Calu3 (cell line): ENCODE results near the gene GRK1. TPM values are rescaled to one million over a fixed set of nuclear protein-coding genes. Genes with fewer than 3 reads are reported as not detected.

Source experiments
- BruUV-seq: library from RNA; stranded (reverse); fragments of 400-500 nt; replicated peaks from 2 replicates; lab custom pipeline; 2021; lab: Mats Ljungman, UMichigan
- CTCF ChIA-PET: fragments of 300-600 bp; sonication (Branson Sonifier 250); formaldehyde crosslinking; loops from one replicate; lab custom pipeline; 2022; ENCODE audit warnings: antibody characterized with exemption; lab: Charles Lee
- DNase-seq: peaks from one replicate; pipeline ENCODE4 v3.0.0; 2022
- H3K27ac Mint-ChIP-seq: one replicate; pipeline ENCODE4 v1.8.0; 2022; ENCODE audit warnings: mixed read lengths; ENCODE audit not compliant: unreplicated experiment
- H3K27me3 Mint-ChIP-seq: one replicate; pipeline ENCODE4 v1.8.0; 2022; ENCODE audit warnings: mixed read lengths; ENCODE audit not compliant: unreplicated experiment
- H3K36me3 Mint-ChIP-seq: one replicate; pipeline ENCODE4 v1.8.0; 2022; ENCODE audit warnings: mild to moderate bottlenecking, moderate library complexity, mixed read lengths; ENCODE audit not compliant: insufficient read depth, unreplicated experiment
- H3K4me1 Mint-ChIP-seq: one replicate; pipeline ENCODE4 v1.8.0; 2022; ENCODE audit warnings: mild to moderate bottlenecking, low read depth, mixed read lengths; ENCODE audit not compliant: unreplicated experiment
- H3K4me3 Mint-ChIP-seq: one replicate; pipeline ENCODE4 v1.8.0; 2022; ENCODE audit warnings: mild to moderate bottlenecking, low read depth, moderate library complexity, mixed read lengths; ENCODE audit not compliant: unreplicated experiment
- H3K9me3 Mint-ChIP-seq: one replicate; pipeline ENCODE4 v1.8.0; 2022; ENCODE audit warnings: low read depth, mixed read lengths; ENCODE audit not compliant: unreplicated experiment
- CTCF ChIP-seq: fragments of 200-600 bp; IDR thresholded peaks from one replicate; pipeline ENCODE4 v1.8.0; 2022; ENCODE audit warnings: antibody characterized with exemption; ENCODE audit not compliant: unreplicated experiment
- intact Hi-C: fragments of 100-400 bp; cut with micrococcal nuclease; formaldehyde crosslinking; loops from one replicate; pipeline ENCODE4 v1.10.0; 2022; ENCODE audit not compliant: unreplicated experiment
- total RNA-seq: library from RNA; stranded (reverse); gene quantifications from 2 replicates; pipeline ENCODE4 v1.2.3, GENCODE V29; 2022

The GRK1 gene
- total RNA-seq, 1 experiment from 2014 or later = not detected

GRCh38 chr13:113770937-113771336 is 103.9 kb downstream of the GRK1 start:
- TF ChIP-seq CTCF = no peak

GRCh38 chr13:113771709-113772331 is 104.8 kb downstream of the GRK1 start:
- intact Hi-C loops = no loop called here
- Mint-ChIP-seq H3K27ac (no peak overlapping the region), H3K27me3 (no peaks in the 10 kb centered on the region), H3K36me3 (no peaks in the 10 kb centered on the region), H3K4me1 (no peaks in the 10 kb centered on the region), H3K4me3 (no peak overlapping the region), H3K9me3 (no peaks in the 10 kb centered on the region)
- no TSS peak for BruUV-seq
- TF ChIP-seq CTCF = no peak
- no peak for DNase-seq
- CTCF ChIA-PET = no interaction called here

More at GRCh38 chr13:113770937-113771336, 103.9 kb downstream of the GRK1 start:
- no peak for DNase-seq
- Mint-ChIP-seq H3K27me3 (no peaks in the 10 kb centered on the region), H3K27ac (no peak overlapping the region), H3K4me3 (no peak overlapping the region), H3K9me3 (no peaks in the 10 kb centered on the region), H3K4me1 (no peaks in the 10 kb centered on the region), H3K36me3 (no peaks in the 10 kb centered on the region)
- no TSS peak for BruUV-seq
- intact Hi-C loops = no loop called here
- CTCF ChIA-PET = no interaction called here

DNA sequence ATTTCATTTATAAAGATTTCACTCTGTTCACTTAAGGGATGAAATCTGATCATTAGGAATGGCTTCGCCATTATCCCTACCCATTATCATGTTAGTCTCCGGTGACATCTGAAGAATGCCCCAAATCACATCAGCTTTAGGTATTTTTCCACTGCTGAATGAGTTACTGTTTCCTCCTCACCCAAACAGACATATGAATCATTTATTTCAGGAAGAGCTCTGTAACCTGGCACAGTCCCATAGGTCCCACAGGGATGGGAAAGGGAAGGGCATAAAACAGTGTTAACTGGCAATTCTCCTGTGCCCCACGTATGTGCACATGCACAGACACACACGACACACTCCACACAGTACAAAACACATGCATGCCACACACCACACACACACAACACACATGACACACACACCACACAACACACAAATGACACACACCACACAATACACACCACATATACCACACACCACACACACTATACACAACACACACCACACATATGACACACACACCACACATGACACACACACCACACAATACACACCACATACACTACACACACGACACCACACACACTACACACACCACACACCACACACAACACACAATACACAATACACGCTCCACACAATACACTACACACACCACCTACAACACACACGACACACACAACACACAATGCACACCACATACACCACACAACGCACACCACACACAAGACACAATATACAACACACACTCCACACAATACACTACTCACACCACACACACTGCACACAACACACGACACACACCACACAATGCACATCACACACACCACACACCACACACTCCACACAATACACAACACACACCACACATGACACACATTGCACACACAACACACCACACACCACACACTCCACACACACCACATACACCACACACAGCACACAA is 107.4 kb downstream of the GRK1 start:
- H3K36me3 Mint-ChIP-seq = no peaks in the 10 kb centered on the region
- no peaks in the 10 kb centered on the region for H3K4me1 Mint-ChIP-seq
- no peak overlapping the region for H3K27ac Mint-ChIP-seq
- H3K27me3 Mint-ChIP-seq = peaks cover 12% of the 10 kb centered on the region
- BruUV-seq = no TSS peak
- no peaks in the 10 kb centered on the region for H3K9me3 Mint-ChIP-seq
- CTCF ChIA-PET = no interaction called here
- DNase-seq = no peak
- no peak overlapping the region for H3K4me3 Mint-ChIP-seq
- TF ChIP-seq CTCF = no peak
- intact Hi-C loops = no loop called here

- no peaks in the 10 kb centered on the region for H3K36me3 Mint-ChIP-seq
- no peak overlapping the region for H3K4me3 Mint-ChIP-seq
- no peaks in the 10 kb centered on the region for H3K4me1 Mint-ChIP-seq
- H3K27me3 Mint-ChIP-seq = peaks cover 13% of the 10 kb centered on the region
- intact Hi-C loops = no loop called here
- TF ChIP-seq CTCF = no peak
- no peak overlapping the region for H3K27ac Mint-ChIP-seq
- no TSS peak for BruUV-seq
- CTCF ChIA-PET = no interaction called here
- no peak for DNase-seq
- H3K9me3 Mint-ChIP-seq = no peaks in the 10 kb centered on the region
These were observed 108.6 kb downstream of the GRK1 start for GRCh38 chr13:113775451-113776145.
